DMS153 treated with DMSO at 0.1 percent for 48 hours (cell line): ENCODE measurements around the gene FOXD2.

ENCODE experiments used
- DNase-seq: peaks from one replicate; lab custom pipeline; 2025; ENCODE audit not compliant: unreplicated experiment; lab: John Stamatoyannopoulos, UW

FOXD2 gene

DNA sequence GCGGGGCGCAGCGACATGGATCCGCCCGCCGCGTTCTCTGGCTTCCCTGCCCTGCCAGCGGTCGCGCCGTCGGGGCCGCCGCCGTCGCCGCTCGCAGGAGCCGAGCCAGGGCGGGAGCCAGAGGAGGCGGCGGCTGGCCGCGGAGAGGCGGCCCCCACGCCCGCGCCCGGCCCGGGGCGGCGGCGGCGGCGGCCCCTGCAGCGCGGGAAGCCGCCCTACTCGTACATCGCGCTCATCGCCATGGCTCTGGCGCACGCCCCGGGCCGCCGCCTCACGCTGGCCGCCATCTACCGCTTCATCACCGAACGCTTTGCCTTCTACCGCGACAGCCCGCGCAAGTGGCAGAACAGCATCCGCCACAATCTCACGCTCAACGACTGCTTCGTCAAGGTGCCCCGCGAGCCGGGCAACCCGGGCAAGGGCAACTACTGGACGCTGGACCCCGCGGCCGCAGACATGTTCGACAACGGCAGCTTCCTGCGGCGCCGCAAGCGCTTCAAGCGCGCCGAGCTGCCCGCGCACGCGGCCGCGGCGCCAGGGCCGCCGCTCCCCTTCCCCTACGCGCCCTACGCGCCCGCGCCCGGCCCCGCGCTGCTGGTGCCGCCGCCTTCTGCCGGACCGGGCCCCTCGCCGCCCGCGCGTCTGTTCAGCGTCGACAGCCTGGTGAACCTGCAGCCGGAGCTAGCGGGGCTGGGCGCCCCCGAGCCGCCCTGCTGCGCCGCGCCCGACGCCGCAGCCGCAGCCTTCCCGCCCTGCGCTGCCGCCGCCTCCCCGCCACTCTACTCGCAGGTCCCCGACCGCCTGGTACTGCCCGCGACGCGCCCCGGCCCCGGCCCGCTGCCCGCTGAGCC lies 21.3 kb upstream of the FOXD2 start:
- peak; percentile 37 for DNase-seq

DNA sequence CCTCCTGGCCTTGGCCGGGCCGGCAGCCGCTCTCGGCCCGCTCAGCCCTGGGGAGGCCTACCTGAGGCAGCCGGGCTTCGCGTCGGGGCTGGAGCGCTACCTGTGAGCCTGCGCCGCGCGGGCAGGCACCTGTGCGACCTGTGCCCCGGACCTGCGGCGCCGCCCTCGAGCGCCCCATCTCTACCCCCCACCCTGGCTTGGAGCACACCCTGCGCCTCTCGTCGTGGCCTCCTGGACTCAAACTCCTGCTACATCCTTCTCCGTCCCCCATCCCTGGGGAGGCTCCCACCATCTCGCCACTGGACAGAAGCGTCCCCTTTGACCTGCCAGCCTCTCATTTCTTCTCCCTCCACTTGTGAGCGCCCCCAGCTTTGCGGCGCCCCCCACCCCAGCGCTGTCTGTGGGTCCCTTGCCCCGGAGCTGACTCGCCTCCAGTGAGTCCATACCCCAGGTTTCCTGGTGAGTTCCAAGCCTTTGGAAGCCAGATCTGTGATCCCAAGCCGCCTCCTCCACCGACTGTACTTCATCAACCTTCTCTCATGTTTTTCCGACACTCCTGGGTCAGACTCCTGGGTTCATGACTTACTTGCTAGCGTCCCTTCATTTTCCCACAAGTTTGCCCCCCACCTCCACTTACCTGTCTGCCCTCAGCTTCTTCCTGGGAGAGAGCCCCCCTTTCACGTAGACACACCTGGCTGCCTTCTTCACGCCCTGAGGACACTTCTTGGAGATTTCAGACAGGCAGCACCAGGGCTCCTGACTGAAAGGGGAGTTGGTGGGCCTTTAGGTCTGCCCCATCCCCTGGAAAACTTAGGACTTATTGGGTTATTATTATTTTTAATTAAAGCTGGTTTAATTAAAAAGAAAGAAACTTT lies 20.4 kb upstream of the FOXD2 start:
- DNase-seq: no peak

DNA sequence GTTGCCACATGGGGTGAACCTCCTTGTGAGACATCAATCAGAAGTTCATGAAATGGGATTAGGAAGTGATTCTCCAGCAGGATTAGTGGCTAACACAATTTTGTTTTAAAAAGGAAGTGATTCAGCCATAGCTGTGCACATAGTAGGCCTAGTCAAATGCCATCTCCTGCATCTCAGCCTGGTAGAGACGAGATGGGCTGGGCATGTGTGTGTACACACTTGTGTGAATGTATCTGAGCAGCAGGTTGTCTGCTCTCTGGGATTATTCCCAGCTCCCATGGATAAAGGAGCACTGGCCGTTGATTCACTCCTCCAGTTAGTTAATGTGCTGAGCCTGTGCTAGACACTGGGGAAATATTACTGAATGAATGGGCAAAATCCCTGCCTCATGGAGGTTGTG lies 19.7 kb upstream of the FOXD2 start:
- no peak for DNase-seq

DNA sequence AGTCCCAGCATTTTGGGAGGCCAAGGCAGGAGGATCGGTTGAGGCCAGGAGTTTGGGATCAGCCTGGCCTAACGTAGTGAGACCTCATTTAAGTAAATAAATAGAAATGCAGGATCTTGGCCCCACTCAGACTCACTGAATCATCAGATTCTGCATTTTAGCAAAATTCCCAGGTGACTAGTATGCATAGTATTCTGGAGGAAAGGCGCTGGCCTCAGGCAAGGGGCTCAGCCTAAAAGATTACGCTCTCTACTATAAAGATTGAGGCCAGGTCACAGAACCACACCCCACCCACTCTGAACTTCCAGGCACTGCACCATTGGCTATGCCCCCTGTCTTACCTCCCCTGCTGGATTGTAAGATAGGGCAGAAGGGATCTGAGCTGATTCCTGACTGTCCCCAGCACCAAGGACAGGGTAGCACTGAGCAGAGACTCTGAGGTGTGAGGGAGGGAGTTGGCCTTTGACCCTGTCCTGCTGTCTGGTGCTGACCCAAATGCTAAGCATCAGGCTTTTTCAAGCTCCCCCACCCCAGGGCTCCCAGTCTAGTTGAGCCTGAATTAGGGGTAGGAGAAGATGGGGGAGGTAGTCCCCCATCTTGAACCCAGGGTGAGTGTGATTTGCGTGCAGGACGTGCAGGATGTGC lies 19.0 kb upstream of the FOXD2 start:
- no peak for DNase-seq

DNA sequence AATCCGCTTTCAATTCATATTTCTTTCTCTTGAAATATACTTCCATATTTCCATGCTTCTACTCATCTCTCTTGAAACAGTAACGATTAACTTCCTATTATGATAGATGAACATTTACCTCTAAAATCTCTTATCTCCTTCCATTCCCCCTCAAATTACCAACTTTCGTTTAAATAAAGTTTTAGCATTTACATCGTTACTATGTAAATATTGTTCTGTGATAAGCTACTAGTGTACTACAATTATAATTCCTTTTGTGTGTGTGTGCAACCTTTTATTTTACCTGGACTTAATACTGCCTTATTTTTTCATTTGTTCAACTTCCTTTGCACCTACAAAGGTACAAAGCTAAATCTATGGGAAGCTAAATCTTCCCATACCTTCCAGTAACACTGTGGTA lies 17.3 kb upstream of the FOXD2 start:
- no peak for DNase-seq

DNA sequence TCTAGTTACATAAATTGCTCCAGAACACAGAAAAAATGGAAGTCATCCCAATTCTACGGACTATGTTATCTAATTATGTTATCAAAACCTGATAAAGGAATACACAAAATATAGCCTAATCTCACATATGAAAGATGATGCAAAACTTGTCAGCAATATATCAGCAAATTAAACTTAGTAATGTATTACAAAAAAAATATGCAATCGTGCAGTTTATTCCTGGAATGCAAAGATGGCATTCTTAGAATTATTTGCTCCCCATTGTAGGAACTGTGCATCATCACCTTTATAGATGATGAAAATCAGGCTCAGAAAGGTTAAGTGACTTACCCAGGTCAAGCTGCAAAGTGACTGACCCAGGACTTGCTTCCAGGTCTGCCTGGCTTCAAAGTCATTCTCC lies 14.0 kb upstream of the FOXD2 start:
- DNase-seq: no peak

DNA sequence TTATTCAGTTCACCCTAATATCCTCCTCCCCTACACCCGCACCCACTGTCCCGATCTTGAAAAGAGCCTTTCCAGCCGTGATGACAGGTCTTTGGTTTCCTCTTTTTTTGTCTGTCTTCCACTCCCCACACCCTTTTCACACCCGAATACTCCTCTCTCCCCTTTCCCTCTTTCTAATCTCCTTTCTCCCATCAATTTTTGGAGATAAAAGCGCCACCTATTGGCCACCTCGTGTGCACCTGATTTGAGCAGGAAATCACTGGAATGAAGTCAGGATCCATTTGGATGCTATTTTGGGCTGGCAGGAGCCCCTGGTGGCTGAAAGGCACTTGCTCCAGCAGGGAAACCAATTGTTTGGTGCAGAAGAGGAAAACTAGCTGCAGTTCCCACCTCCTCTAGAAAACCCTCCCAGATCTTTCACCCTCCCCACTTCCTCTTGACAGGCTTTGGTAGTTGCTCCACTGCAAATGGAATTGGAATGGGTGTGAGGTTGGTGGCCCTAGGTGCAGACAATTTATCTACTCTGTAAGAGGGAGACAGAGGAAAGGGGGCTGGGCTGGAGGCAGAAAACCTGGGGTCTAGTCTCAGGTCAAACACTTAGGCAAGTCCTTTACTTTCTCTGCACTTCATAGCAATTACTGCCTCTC lies 13.4 kb upstream of the FOXD2 start:
- peak; percentile 69 for DNase-seq

DNA sequence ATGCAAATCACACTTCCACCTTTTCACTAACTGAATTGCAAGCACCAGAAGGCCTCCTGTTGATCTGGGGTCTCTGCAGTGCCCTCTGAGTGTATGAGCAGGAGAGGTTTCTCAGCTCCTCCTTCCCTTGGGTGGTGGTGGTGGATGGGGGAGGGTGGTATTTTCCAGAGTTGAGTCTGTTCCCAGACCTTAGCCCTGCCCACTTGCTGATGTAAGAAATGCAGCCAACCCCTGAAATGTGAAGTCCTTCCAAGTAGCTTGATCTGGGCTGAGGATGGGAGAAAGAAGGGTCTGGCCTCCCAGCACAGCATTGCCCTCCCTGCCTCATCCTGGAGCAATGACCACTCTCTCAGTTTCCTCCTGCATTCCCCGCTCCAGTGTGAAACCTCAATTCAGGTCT lies 6.3 kb upstream of the FOXD2 start:
- DNase-seq: no peak

DNA sequence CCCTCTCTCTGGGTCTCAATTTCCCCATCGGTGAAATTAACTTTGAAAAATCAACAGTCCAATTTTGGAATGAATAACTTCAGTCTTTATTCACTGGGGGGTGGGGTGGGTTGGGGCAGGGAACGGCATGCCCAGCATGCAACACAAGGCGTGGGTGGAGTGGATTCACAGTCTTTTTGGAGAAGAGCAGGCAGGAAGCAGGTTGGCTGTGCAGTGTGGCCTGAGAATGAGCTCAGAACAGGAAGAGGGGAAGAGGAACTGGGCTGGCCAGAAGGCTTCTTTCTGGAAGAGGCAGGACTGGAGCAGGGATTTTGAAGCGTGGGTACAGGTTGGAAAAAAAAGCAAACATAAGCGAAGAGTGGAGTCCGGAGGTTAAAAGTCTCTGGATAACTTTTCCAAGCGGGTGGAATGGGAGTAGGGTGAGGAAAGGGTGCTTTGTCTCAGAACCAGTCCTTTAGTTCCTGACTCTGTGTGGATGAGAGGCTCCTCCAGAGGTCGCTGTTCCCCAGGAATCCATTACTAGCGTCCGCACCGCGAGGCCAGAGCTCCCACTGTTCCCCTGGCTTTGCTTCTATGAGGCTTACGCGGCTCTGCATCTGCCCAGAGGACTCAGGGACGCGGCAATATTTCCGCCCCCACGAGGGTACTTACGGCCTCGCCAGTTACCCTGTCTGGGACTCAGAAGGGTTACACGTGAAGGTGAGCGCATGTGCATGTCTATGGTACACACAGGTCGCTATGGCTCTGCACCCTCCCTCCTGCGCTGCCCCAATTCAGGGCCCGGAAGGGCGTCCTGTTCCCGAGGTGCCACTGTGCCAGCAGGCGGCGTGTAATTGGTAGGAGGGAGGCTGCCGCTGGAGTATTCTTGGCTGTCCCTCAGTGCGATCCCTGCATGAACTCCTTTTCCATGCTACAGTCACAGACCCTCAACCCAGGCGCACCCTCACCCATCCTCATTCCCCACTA lies 5.5 kb upstream of the FOXD2 start:
- no peak for DNase-seq

DNA sequence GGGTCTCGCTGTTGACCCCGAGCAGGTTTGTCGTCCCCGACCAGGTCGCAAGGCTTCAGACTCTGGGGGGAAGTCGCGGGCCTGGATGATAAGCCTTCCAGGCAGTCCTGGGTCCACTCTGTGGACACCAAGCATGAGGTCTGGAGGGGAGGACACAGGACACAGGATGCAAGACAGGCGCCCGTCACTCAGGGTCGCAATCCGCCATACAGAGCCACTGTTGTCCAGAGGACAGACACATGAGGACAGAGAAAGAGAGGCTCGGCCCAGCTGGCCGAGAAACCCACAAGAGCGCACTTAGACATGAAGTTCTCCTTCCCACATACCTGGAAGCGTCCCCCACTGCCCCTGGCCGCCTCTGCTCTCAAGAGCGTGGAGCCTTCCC lies 4.8 kb upstream of the FOXD2 start:
- DNase-seq: no peak

DNA sequence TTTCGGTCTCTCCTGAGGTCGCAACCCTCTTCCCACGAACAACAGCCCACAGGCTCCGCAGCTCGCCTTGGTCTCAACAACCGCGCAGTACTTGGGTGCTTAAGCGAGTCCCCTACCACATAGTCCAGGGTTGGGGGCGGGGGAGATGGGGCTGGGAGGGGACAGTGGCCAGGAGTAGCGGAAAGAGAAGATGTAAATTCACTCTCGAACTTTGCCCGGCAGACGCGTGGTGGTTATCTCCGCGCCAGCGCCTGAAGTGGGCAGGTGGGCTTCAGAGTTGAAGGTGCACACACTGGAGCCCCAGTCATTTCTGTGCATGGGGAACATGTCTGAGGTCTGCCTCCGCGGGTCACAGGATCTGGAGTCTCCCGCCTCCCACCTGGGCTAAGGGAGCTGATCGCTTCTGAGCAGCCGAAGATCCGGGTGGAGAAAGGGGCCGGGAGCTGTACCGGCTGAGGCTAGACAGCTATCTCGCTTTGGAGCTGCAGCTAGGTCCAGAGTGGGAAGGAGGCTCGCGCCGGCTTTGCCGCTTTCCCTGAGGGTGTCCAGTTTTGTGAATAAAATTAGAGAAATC lies 4.3 kb upstream of the FOXD2 start:
- DNase-seq: no peak

DNA sequence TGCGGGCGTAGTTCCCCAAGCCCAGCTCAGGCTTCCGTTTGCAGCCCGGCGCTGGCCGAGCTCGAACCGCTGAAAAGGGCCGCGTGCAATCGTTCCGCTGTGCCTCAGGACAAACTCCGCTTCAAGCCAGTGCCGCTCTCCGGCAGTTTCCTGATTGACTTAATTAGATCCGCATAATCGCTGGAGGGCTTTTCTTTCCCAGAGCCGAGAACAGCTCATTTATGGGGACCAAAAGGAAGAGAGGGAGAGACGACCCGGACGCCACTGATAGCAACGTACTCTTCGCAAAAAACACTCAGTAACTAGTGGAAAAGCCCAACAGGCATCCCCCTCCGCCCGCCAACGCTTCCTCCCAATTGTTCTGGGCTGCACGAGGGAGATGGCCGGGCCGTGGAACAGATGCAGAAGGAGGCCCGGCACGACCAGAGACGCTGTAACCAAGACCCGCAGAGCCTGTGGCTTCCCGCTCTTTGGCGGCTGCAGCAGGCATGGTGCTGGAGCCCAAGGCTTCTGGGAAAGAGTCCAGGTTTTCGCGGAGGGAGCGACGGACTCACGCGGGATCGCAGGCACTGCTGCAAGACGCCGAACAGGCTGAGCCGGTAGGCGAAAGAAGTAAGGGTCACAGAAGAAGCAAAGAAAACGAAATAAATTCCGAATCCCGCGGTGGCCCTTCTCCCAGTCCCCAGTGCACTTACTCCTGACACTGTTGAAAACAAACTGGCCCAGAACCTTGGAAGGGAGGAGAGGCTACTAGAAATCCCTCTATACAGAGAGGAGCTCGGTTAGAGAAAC lies 3.6 kb upstream of the FOXD2 start:
- DNase-seq: no peak

DNA sequence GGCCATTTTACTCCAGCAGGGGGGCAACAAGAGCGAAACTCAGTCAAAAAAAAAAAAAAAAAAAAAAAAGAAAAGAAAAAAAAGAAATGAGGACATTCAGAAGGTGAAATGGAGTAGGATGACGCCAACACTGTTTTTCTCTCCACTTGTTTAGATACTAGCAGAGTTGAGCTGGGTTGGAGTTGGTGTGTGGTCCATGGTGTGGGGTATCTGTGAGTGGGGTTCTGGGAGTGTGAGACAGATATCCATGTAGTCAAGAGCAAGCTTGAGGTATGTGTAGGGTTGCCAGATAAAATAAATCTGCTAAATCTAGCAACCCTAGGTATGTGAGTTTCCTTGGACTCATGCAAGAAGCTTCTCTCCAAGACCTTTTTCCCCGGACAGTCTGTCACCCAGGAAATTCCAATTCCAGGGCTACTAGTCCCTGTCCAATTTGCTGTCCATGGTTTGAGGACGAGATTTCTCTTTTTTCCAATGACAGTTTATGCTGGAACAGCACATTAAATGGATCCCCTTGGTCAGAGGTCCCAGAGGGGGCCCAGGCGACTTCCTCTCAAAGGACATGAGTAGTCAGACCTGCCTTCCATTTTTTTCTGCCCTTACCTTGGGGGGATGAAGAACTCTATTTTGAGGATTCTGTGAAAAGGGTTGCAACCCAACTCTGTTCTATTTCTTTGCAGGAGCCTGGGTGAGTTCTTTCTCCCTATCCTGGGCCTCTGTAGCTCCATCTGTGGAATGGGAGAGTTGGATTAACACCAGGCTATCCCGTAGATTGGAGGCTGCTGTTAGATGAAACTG lies 2.1 kb upstream of the FOXD2 start:
- DNase-seq: no peak

DNA sequence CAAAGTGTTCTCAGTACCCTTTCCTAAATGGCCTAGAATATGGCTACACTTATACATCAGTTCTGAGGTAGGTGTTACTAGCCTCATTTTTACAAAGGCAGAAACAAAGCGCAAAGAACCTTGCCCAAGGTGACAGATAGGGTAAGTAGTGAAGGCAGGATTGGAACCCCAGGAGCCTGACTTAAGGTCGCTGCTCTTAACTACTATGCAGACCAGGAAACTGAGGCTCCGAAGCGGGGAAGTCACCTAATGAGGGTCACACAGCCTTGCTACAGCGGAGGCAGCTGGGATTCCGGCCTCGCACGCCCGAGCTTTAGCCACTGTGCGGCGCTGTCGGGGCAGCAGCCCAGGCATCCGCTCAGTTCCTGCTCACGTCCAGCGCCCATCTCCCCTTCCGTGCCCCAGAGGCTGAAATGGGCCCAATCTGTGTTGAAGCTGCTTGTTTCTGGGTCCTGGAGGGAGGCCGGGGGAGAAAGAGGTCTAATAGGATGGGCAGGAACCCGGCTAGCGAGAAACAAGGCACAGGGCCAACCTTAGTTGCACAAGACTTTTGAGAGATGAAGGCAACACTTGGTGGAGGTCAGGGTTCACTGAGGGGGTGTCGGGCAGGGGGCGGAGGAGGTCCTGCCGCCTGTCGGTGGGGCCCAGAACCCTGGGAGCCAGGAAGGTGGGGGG lies 1.4 kb upstream of the FOXD2 start:
- peak; percentile 81 for DNase-seq

DNA sequence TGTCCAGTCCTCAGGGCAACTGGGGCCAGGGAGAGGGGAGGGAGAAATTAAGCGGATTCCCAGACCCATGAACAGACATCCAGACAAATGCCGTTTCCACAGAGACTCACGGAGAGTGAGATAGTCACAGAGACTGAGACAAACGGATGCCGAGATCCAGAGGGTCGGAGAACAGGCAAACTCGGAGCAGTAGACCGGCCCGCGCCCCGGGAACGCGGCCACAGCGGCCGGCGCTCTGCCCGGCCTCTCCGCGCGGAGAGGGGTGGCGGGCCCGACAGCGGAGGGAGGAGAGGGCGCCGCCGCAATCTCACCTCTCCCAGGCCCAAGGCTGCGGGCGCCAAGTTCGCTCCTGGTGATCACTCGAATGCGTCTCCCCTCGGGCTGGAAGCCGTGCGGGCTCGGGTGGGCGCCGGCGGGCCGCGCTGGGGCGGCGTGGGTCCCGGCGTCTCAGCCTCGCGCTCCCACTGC lies 831 bp upstream of the FOXD2 start:
- peak; percentile 37 for DNase-seq

DNA sequence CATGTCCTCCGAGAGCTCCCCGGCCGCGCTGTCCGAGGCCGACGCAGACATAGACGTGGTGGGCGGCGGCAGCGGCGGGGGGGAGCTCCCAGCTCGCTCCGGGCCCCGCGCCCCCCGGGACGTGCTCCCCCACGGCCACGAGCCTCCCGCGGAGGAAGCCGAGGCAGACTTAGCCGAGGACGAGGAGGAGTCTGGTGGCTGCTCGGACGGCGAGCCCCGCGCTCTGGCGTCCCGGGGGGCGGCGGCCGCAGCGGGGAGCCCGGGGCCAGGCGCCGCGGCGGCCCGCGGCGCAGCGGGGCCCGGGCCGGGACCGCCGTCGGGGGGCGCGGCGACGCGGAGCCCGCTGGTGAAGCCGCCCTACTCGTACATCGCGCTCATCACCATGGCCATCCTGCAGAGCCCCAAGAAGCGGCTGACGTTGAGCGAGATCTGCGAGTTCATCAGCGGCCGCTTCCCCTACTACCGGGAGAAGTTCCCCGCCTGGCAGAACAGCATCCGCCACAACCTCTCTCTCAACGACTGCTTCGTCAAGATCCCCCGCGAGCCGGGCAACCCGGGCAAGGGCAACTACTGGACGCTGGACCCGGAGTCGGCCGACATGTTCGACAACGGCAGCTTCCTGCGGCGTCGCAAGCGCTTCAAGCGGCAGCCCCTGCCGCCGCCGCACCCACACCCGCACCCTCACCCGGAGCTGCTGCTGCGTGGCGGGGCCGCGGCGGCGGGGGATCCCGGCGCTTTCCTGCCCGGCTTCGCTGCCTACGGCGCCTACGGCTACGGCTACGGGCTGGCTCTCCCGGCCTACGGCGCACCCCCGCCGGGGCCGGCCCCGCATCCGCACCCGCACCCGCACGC lies 547 bp downstream of the FOXD2 start:
- DNase-seq: no peak
